HepG2 (cell line): Measurements from ENCODE around the gene TUBB. TPM values are rescaled to one million over a fixed set of nuclear protein-coding genes. Genes with fewer than 3 reads are reported as not detected.

ENCODE experiments used
- ELF3 ChIP-seq: IDR thresholded peaks from 2 replicates; pipeline ENCODE4 v1.6.1; 2016; ENCODE audit warnings: missing genetic modification reagents, missing compliant biosample characterization
- GMEB1 ChIP-seq: sonication (generic); formaldehyde crosslinking; IDR thresholded peaks from 2 replicates; pipeline ENCODE4 v1.5.1; 2020; ENCODE audit warnings: missing genetic modification reagents, mild to moderate bottlenecking, borderline replicate concordance
- KLF16 ChIP-seq, 2 experiments: sonication (generic) in 1 of 2; formaldehyde crosslinking in 1 of 2; IDR thresholded peaks; 2 replicates each; pipeline versions ENCODE4 v1.6.1 to v1.8.0; 2016 to 2023; ENCODE audit warnings: missing genetic modification reagents in 2 of 2, missing compliant biosample characterization in 1 of 2
- LCORL ChIP-seq, 2 experiments: fragments of 450-650 bp in 1 of 2; sonication (generic) in 1 of 2; formaldehyde crosslinking in 1 of 2; IDR thresholded peaks; 2 replicates each; pipeline versions ENCODE4 v1.5.0 to v1.6.1; 2017 to 2020; ENCODE audit warnings: antibody characterized with exemption in 1 of 2, missing genetic modification reagents in 1 of 2
- MEIS2 ChIP-seq: sonication (generic); formaldehyde crosslinking; IDR thresholded peaks from 2 replicates; pipeline ENCODE4 v1.9.0; 2021; ENCODE audit warnings: mild to moderate bottlenecking, missing genetic modification reagents
- NAIF1 ChIP-seq: sonication (generic); formaldehyde crosslinking; IDR thresholded peaks from 2 replicates; pipeline ENCODE4 v1.5.0; 2020; ENCODE audit warnings: mild to moderate bottlenecking, missing genetic modification reagents, borderline replicate concordance
- NONO ChIP-seq, 2 experiments: fragments of 450-650 bp in 1 of 2; sonication (generic) in 1 of 2; formaldehyde crosslinking in 1 of 2; IDR thresholded peaks in 1 of 2; conservative IDR thresholded peaks in 1 of 2; 2 replicates each; pipeline versions ENCODE4 v1.6.1 to v1.8.0; 2017 to 2022; ENCODE audit warnings: mild to moderate bottlenecking in 1 of 2, missing genetic modification reagents in 1 of 2, moderate library complexity in 1 of 2
- NR2F1 ChIP-seq, 2 experiments: fragments of 450-650 bp in 1 of 2; formaldehyde crosslinking in 1 of 2; IDR thresholded peaks; 2 replicates each; pipeline versions ENCODE4 v1.5.0 to v1.6.1; 2016 to 2020; ENCODE audit warnings: mild to moderate bottlenecking in 1 of 2, missing compliant biosample characterization in 1 of 2, missing genetic modification reagents in 1 of 2, moderate library complexity in 1 of 2
- PAX8 ChIP-seq: sonication (generic); formaldehyde crosslinking; IDR thresholded peaks from 2 replicates; pipeline ENCODE4 v1.8.0; 2022; ENCODE audit warnings: mild to moderate bottlenecking, missing genetic modification reagents, borderline replicate concordance
- RARA ChIP-seq: IDR thresholded peaks from 2 replicates; pipeline ENCODE4 v1.6.1; 2016; ENCODE audit warnings: missing genetic modification reagents, missing compliant biosample characterization
- RBM39 ChIP-seq: fragments of 200-400 bp; formaldehyde crosslinking; IDR thresholded peaks from one replicate; pipeline ENCODE4 v1.6.1; 2018; ENCODE audit warnings: antibody characterized with exemption, mild to moderate bottlenecking, low read depth, low read length; ENCODE audit not compliant: poor library complexity, severe bottlenecking
- SALL1 ChIP-seq: sonication (generic); formaldehyde crosslinking; IDR thresholded peaks from 2 replicates; pipeline ENCODE4 v1.8.0; 2022; ENCODE audit warnings: mild to moderate bottlenecking, missing genetic modification reagents
- SKIL ChIP-seq: sonication (generic); formaldehyde crosslinking; IDR thresholded peaks from 2 replicates; pipeline ENCODE4 v1.8.0; 2022; ENCODE audit warnings: missing genetic modification reagents, mild to moderate bottlenecking, moderate library complexity, borderline replicate concordance
- SMYD3 ChIP-seq: sonication (generic); formaldehyde crosslinking; IDR thresholded peaks from 2 replicates; pipeline ENCODE4 v1.8.1; 2023; ENCODE audit warnings: mild to moderate bottlenecking, missing genetic modification reagents
- SOX5 ChIP-seq: IDR thresholded peaks from 2 replicates; pipeline ENCODE4 v1.6.1; 2016; ENCODE audit warnings: borderline replicate concordance
- UBTF ChIP-seq: sonication (generic); formaldehyde crosslinking; IDR thresholded peaks from 2 replicates; pipeline ENCODE4 v1.4.0; 2020; ENCODE audit warnings: mild to moderate bottlenecking, missing genetic modification reagents
- ZFP36L1 ChIP-seq: sonication (generic); formaldehyde crosslinking; IDR thresholded peaks from 2 replicates; pipeline ENCODE4 v1.8.0; 2022; ENCODE audit warnings: mild to moderate bottlenecking, missing genetic modification reagents, moderate library complexity
- ZNF260 ChIP-seq: sonication (generic); formaldehyde crosslinking; IDR thresholded peaks from 2 replicates; pipeline ENCODE4 v1.4.0; 2020; ENCODE audit warnings: missing genetic modification reagents, low read depth, mild to moderate bottlenecking, borderline replicate concordance
- ZNF792 ChIP-seq: IDR thresholded peaks from 2 replicates; pipeline ENCODE4 v1.6.1; 2016
- polyA plus RNA-seq, 8 experiments: library from polyadenylated mRNA; depleted of rRNA in 3 of 8; stranded (reverse) in 7 of 8; unstranded in 1 of 8; fragments of >200 nt; fragmentation: Illumina TruSeq in 4 of 8; extraction: Trizol in 4 of 8; gene quantifications; 2 replicates each; pipeline versions ENCODE4 v1.2.1 to v1.2.3, GENCODE V29; 2011 to 2016; ENCODE audit warnings: low read depth in 4 of 8, missing spikeins in 1 of 8, mixed read lengths in 1 of 8; ENCODE audit not compliant: insufficient read depth in 1 of 8
- total RNA-seq, 5 experiments: library from RNA; depleted of rRNA; stranded (reverse); fragments of >200 nt; fragmentation: Illumina TruSeq; extraction: Trizol; gene quantifications; 2 replicates each; pipeline ENCODE4 v1.2.3, GENCODE V29; 2016; ENCODE audit warnings: low read depth in 1 of 5
- TF ChIP-seq, protein P1 (sequence below): sonication (generic); formaldehyde crosslinking; IDR thresholded peaks from 2 replicates; pipeline ENCODE4 v1.8.0; 2022; ENCODE audit warnings: mild to moderate bottlenecking, missing genetic modification reagents, moderate library complexity

TUBB gene
- total and polyA plus RNA-seq, 2 of the 13 experiments (the other 11 are each of a cell fraction or from before 2014, with no cell fraction given), result 911 to 1,163 TPM

- TF ChIP-seq NAIF1 (CRISPR knock-in tag) (0 out of 2 replicates have a peak, but pooled peaks have one; percentile 40), RBM39 (peak; percentile 54), SALL1 (peak; percentile 61; the same call in 1 of the 2 replicates), MEIS2 (CRISPR knock-in tag) (no peak), LCORL (IDR thresholded peaks at IDR 0.05) (no peak), LCORL (CRISPR knock-in tag; IDR thresholded peaks at IDR 0.05) (peak; percentile 16; the same call in 1 of the 2 replicates), SOX5 (CRISPR knock-in tag) (peak; percentile 45; the same call in 1 of the 2 replicates), GMEB1 (no peak), UBTF (CRISPR knock-in tag) (no peak), SMYD3 (CRISPR knock-in tag) (peak; percentile 92; the same call in 1 of the 2 replicates), ZNF260 (CRISPR knock-in tag) (no peak), ELF3 (CRISPR knock-in tag) (peak; percentile 48; the same call in 1 of the 2 replicates), RARA (CRISPR knock-in tag) (peak; percentile 48), NR2F1 (CRISPR knock-in tag; IDR thresholded peaks at IDR 0.05) (0 out of 4 replicates have a peak, but pooled peaks of 1 of the 2 experiments have one; percentile 12), KLF16 (CRISPR knock-in tag; IDR thresholded peaks at IDR 0.05) (peak in 1 of 2 experiments; percentile 60; a peak in 1 of 4 replicates), ZNF792 (no peak), NONO (IDR thresholded peaks at IDR 0.05) (no peak), NONO (CRISPR knock-in tag; conservative IDR thresholded peaks at IDR 0.05) (peak; percentile 74), ZFP36L1 (0 out of 2 replicates have a peak, but pooled peaks have one; percentile 69), PAX8 (CRISPR knock-in tag) (no peak), SKIL (CRISPR knock-in tag) (0 out of 2 replicates have a peak, but pooled peaks have one; percentile 30)
- TF ChIP-seq, protein P1, sequence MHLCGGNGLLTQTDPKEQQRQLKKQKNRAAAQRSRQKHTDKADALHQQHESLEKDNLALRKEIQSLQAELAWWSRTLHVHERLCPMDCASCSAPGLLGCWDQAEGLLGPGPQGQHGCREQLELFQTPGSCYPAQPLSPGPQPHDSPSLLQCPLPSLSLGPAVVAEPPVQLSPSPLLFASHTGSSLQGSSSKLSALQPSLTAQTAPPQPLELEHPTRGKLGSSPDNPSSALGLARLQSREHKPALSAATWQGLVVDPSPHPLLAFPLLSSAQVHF (CRISPR knock-in tag), result 0 out of 2 replicates have a peak, but pooled peaks have one; percentile 28
These were observed 2.3 kb downstream of the TUBB start (continued) for GRCh38 chr6:30722280-30723112.
